ENCODE measurements around the gene CNDP2. TPM values are rescaled to one million over a fixed set of nuclear protein-coding genes. Genes with fewer than 3 reads are reported as not detected.

Gene CNDP2
- total RNA-seq, 2 experiments from 2014 or later: 147 to 148 TPM

DNA sequence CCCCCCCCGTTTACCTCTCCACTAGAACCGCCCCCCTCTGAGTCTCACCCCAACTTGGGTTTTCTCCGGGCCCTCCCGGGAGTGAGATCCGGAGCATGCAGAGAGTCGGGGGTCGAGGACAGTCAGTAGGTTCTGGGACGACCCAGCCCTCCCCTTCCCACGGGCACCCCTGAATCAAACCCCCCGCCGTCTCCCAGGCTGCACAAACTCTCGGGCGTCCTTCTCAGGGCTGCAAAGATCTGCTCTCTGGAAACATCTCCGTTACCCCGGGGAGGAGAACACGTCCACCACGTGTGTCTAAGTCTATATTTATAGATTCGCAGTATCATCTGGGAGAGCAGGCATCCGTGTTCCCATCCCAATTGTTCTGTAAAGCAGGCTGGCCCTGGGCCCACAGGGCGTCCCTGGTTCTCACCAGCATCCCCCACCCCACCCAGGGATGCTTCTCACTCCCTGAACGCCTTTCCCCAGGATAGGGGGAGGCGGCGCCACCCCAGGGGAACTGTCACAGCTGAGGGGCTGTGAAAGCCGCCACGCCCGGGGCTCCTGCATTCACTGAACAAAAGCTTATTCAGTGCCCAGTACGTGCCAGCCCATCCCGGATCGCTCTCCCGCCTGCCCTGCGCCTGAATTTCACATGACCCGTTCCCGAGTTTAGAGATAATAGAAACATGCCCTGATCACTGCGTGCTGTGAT lies 38.3 kb upstream of the CNDP2 start:
- Mint-ChIP-seq H3K4me1 (peaks cover 6% of the 10 kb centered on the region), H3K27ac (no peak overlapping the region), H3K9me3 (no peaks in the 10 kb centered on the region), H3K4me3 (peak overlapping the region; percentile 82), H3K36me3 (peaks cover 2% of the 10 kb centered on the region), H3K27me3 (peaks cover 65% of the 10 kb centered on the region)
- DNase-seq (no peak), ATAC-seq (ENCODE audit: low read depth) (no peak)
- POLR2A ChIA-PET: no interaction called here

DNA sequence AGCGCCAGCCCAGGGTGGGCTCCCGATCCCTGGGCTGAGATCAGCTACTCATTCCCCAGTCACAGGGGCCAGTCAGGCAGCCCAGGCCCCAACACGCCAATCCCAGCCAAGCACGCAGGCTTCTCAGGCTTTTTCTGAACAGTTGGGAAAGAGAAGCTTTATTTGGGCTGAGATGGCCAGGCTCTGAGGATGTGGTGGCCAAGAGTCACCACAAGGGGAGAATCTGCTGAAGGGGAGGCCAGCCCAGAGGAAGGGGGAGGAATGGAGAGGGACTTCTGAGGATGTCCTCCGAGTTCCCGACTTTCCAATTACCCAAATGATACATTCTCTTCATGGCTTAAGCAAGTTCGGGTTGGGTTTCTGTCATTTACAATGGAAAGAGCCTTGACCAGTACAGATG lies 36.3 kb upstream of the CNDP2 start:
- peaks cover 2% of the 10 kb centered on the region for H3K36me3 Mint-ChIP-seq
- H3K4me1 Mint-ChIP-seq: peaks cover 6% of the 10 kb centered on the region
- ATAC-seq (ENCODE audit: low read depth) (no peak), DNase-seq (no peak)
- H3K9me3 Mint-ChIP-seq: no peaks in the 10 kb centered on the region
- H3K27me3 Mint-ChIP-seq: peaks cover 53% of the 10 kb centered on the region
- no peak overlapping the region for H3K4me3 Mint-ChIP-seq
- POLR2A ChIA-PET: no interaction called here
- no peak overlapping the region for H3K27ac Mint-ChIP-seq

DNA sequence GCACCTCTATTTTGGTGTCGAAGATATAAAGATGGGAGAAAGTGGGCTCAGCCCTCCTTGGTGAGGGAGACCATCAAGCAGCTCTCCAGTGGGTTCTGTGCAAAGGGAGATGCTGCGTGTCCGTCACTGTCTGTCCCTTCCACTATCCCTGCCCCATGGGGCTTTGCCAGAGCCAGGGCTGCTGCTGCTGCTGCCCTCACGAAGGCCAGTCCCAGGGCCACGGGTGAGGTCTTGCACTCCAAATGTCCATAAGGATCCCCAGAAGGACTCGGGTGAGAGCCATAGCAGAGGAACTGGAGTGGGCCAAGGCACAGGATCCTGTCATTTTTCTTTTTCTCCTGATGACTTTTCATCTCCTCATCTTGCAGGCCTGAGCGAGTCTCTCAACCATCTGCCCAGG lies 35.3 kb upstream of the CNDP2 start:
- H3K4me3 Mint-ChIP-seq: no peak overlapping the region
- peaks cover 46% of the 10 kb centered on the region for H3K27me3 Mint-ChIP-seq
- H3K4me1 Mint-ChIP-seq: peaks cover 6% of the 10 kb centered on the region
- POLR2A ChIA-PET: no interaction called here
- peaks cover 2% of the 10 kb centered on the region for H3K36me3 Mint-ChIP-seq
- DNase-seq (no peak), ATAC-seq (ENCODE audit: low read depth) (no peak)
- no peaks in the 10 kb centered on the region for H3K9me3 Mint-ChIP-seq
- H3K27ac Mint-ChIP-seq: no peak overlapping the region

DNA sequence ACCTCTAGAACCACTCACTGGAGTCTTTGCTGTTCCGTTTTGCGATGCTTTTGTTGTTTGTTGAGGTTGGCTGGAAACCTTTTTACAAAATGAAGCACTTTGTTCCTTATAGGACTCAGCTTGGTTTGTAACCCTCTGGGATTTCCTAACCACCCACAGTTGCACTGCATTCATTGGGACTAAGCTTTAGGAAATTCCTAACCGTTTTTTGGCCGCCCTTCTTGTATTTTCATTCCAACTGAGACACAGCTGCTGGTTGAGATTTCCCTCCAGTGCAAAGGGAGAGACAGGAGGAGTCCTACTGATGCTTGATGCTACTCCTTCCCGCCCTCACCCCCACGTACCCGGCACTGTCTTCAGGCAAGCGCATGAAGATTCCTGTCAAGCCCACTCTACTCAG lies 32.9 kb upstream of the CNDP2 start:
- H3K9me3 Mint-ChIP-seq: no peaks in the 10 kb centered on the region
- no peak for ATAC-seq (ENCODE audit: low read depth)
- no peak overlapping the region for H3K27ac Mint-ChIP-seq
- peaks cover 27% of the 10 kb centered on the region for H3K27me3 Mint-ChIP-seq
- H3K36me3 Mint-ChIP-seq: no peaks in the 10 kb centered on the region
- no peak for DNase-seq
- H3K4me1 Mint-ChIP-seq: peaks cover 4% of the 10 kb centered on the region
- H3K4me3 Mint-ChIP-seq: no peak overlapping the region
- POLR2A ChIA-PET: interaction anchor here (0.7 kb wide), 1 partner anchor 91 kb away, joined by 3 read pairs; no protein-coding TSS in a partner anchor

DNA sequence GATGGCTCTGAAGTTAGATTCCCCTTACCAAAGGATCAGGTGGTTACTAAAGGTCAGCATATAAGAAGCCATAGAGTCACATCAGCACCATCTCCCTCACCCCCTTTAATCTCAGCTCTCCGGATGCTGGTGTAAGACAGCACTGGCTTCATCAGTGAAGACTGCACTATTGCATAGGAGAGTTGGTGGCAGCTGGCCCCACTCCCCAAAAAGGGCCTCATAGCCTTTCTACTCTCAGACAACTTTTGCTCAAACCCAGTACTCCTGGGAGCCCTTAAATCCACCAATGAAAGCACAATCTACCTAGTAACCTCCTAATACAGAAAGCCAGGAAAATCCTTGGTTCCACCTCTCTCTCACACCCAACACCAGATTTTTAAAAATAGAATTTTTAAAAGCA lies 32.2 kb upstream of the CNDP2 start:
- no peak overlapping the region for H3K27ac Mint-ChIP-seq

DNA sequence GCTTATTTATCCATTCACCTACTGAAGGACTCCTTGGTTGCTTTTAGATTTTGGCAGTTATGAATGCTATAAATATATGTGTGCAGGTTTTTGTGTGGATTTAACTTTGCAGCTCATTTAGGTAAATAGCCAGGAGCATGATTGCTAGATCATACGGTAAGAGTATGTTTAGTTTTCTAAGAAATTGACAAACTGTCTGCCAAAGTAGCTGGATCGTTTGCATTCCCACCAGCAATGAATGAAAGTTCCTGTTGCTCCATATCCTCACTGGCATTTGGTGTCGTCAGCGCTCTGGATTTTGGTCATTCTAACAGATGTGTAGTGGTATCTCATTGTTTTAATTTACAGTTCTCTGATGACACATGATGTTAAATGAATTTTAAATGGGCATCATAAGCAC lies 30.4 kb upstream of the CNDP2 start:
- Mint-ChIP-seq H3K4me3 (no peak overlapping the region), H3K27me3 (peaks cover 22% of the 10 kb centered on the region), H3K27ac (no peak overlapping the region), H3K4me1 (peaks cover 1% of the 10 kb centered on the region), H3K9me3 (peaks cover 6% of the 10 kb centered on the region), H3K36me3 (peaks cover 3% of the 10 kb centered on the region)
- POLR2A ChIA-PET: no interaction called here
- no peak for ATAC-seq (ENCODE audit: low read depth)
- no peak for DNase-seq

More for the DNA sequence above, 32.2 kb upstream of the CNDP2 start:
- H3K4me1 Mint-ChIP-seq: peaks cover 4% of the 10 kb centered on the region
- POLR2A ChIA-PET: no interaction called here
- ATAC-seq (ENCODE audit: low read depth) (no peak), DNase-seq (no peak)
- H3K36me3 Mint-ChIP-seq: no peaks in the 10 kb centered on the region
- peaks cover 24% of the 10 kb centered on the region for H3K27me3 Mint-ChIP-seq
- H3K9me3 Mint-ChIP-seq: no peaks in the 10 kb centered on the region
- no peak overlapping the region for H3K4me3 Mint-ChIP-seq

DNA sequence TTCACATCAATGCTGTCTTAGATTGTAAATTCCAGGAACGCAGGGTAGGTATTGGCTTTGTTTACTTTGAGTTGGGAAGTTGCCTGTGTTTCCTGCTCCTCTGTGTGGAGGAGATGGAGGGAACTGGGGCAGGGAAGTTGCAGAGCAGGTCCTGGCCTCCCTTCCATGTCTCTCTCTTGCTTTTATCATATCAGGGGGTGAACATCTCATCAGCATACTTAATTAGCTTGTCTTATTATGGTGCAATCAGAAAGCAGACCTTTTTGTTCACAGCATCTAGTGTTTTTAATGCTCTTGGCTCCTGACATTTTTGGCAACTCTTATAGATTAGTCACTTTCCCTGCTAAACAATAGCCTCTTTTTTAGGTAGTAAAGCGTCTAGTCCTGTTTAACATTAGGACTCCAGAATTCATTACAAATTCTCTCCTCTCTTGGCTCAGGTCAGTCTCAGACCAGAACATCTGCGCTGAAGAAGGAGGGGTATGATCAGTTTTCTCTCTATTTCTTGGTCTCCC lies 27.6 kb upstream of the CNDP2 start:
- H3K9me3 Mint-ChIP-seq: peaks cover 6% of the 10 kb centered on the region
- peaks cover 3% of the 10 kb centered on the region for H3K36me3 Mint-ChIP-seq
- no peak for ATAC-seq (ENCODE audit: low read depth)
- H3K4me1 Mint-ChIP-seq: no peaks in the 10 kb centered on the region
- no peak overlapping the region for H3K4me3 Mint-ChIP-seq
- H3K27ac Mint-ChIP-seq: no peak overlapping the region
- POLR2A ChIA-PET: no interaction called here
- DNase-seq: no peak
- H3K27me3 Mint-ChIP-seq: peaks cover 18% of the 10 kb centered on the region

DNA sequence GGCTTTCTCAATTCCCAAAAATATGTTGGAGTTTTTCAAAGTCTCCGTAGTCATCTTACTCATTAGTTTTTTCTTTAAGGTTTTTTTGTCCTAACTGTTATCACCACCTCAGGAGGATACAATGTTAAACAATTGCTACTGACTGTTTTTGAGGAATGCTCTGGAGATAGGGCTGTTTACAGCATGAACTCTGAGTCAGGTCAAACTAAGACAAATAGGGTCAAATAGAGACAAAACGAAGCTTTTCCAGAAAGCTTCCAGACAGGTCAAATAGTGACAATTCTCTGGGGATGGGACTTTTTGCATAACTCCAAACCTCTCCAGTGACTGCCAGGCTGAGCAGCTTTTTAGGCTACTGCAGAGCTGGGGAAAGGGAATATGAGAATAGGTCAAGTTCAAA lies 23.9 kb upstream of the CNDP2 start:
- peaks cover 18% of the 10 kb centered on the region for H3K27me3 Mint-ChIP-seq
- no peak overlapping the region for H3K27ac Mint-ChIP-seq
- POLR2A ChIA-PET: no interaction called here
- DNase-seq (no peak), ATAC-seq (ENCODE audit: low read depth) (no peak)
- H3K36me3 Mint-ChIP-seq: peaks cover 3% of the 10 kb centered on the region
- H3K9me3 Mint-ChIP-seq: peaks cover 6% of the 10 kb centered on the region
- H3K4me3 Mint-ChIP-seq: no peak overlapping the region
- no peaks in the 10 kb centered on the region for H3K4me1 Mint-ChIP-seq

DNA sequence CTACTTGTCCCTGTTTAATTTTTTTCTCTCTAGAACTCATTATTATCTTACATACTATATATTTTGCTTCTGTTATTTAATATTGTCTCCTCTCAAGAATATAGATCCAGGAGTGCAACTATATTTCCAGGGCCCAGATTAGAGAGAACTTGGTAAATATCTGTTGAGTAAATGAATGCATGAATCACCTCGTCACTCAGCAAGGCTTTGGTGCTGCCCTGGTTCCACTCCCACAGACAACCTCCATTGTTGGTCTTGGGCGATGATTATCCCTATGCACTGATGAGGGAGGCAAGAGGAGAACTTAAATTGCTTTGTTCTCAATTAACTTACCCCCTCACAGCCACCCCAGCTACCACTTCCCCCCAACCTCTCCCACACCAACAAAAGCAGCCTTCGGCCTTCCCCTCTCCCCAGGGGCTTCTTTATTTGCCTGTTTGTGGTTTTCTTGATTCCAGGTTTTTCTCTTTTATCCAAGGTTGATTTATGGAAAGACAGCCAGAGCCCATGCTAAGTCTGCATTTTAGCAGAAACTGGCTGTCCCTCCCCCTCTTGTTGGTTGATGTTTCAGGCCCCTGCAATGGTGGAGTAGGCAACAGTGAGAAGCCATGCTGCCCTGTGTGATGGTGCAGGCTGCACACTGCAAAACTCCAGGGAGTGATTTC lies 22.1 kb upstream of the CNDP2 start:
- Mint-ChIP-seq H3K9me3 (peaks cover 6% of the 10 kb centered on the region), H3K27ac (no peak overlapping the region), H3K4me1 (peaks cover 1% of the 10 kb centered on the region), H3K4me3 (no peak overlapping the region), H3K36me3 (peaks cover 3% of the 10 kb centered on the region), H3K27me3 (peaks cover 13% of the 10 kb centered on the region)
- DNase-seq (no peak), ATAC-seq (ENCODE audit: low read depth) (no peak)
- POLR2A ChIA-PET: no interaction called here

DNA sequence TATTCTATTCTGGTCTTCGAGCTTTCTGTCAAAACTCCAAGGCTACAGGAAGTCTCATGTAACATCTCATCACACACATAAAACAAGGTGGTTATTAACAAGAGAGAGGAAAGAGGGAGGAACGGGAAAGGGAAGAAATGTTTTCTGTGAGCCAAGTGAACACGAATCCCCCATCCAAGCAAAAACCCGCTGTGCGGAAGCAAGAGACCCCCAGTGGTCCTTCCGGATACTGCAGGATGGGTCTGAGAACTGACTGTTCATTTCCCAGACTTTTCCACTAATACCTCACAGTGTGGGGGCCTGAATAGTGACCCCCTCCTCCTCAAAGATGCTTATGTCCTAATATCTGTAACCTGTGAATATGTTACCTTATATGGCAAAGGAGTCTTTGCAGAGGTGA lies 20.0 kb upstream of the CNDP2 start:
- Mint-ChIP-seq H3K4me1 (peaks cover 1% of the 10 kb centered on the region), H3K27me3 (peaks cover 3% of the 10 kb centered on the region), H3K9me3 (no peaks in the 10 kb centered on the region), H3K27ac (no peak overlapping the region), H3K4me3 (no peak overlapping the region), H3K36me3 (no peaks in the 10 kb centered on the region)
- ATAC-seq (ENCODE audit: low read depth): no peak
- no peak for DNase-seq
- POLR2A ChIA-PET: no interaction called here

DNA sequence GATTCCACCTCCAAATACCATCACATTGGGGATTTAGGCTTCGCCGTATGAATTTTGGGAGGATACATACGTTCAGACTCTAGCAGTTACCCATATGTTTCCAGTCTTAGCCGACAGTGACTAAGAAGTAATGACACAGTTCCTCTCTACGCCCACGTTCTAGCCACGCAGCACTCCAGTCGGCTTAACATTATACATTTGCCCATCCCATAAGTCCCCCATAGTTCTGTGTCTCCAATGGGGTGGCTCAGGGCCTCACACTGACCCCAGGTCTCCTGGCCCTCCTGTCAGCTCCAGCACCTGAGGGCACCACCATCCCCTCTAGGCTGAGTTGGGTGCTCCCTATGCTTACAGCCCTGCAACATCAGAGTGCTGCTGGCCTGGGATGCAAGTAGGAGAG lies 18.4 kb upstream of the CNDP2 start:
- POLR2A ChIA-PET: no interaction called here
- peaks cover 3% of the 10 kb centered on the region for H3K27me3 Mint-ChIP-seq
- H3K27ac Mint-ChIP-seq: no peak overlapping the region
- H3K9me3 Mint-ChIP-seq: no peaks in the 10 kb centered on the region
- DNase-seq (no peak), ATAC-seq (ENCODE audit: low read depth) (no peak)
- H3K4me3 Mint-ChIP-seq: no peak overlapping the region
- H3K4me1 Mint-ChIP-seq: peaks cover 1% of the 10 kb centered on the region
- H3K36me3 Mint-ChIP-seq: no peaks in the 10 kb centered on the region

DNA sequence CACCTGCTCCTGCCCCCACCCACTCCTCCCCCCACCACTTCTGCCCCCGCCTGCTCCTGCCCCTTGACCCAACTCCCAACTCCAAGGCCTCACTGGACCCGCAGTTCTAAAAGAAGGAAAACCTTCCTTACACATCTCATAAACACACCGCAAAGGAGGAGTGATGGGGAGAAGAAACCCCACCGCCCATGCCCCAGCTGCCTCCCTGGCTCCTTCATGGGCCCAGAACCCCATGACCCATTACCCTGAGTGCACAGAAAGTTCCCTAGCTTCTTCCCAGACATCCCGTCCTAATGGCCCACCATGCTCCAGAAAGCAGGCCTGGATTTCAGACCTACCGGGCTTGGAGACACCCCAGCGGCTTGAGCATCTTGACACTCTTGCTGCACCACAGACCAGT lies 17.8 kb upstream of the CNDP2 start:
- POLR2A ChIA-PET: no interaction called here
- no peak for DNase-seq
- peaks cover 3% of the 10 kb centered on the region for H3K27me3 Mint-ChIP-seq
- ATAC-seq (ENCODE audit: low read depth): no peak
- H3K36me3 Mint-ChIP-seq: no peaks in the 10 kb centered on the region
- no peak overlapping the region for H3K27ac Mint-ChIP-seq
- no peaks in the 10 kb centered on the region for H3K9me3 Mint-ChIP-seq
- peaks cover 1% of the 10 kb centered on the region for H3K4me1 Mint-ChIP-seq
- no peak overlapping the region for H3K4me3 Mint-ChIP-seq

DNA sequence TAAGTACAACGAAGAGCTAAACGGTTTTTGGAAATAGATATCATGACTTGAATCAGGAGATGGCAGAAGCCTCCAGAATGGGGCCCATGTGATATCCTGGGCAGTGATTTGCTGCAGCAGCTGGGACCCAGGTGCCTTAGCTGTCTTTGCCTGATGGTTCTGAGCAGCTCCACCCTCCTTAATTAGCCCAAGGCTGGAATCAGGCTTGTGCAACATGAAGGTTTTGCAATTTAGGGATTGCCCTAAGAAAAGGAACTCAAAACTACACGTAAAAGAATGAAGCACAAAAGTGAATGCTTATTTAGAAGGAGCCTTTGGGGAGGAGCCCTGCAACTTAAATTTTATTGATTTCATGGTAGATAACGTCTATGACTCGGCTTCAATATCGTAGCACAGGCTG lies 17.3 kb upstream of the CNDP2 start:
- DNase-seq (no peak), ATAC-seq (ENCODE audit: low read depth) (no peak)
- Mint-ChIP-seq H3K27me3 (peaks cover 3% of the 10 kb centered on the region), H3K36me3 (no peaks in the 10 kb centered on the region), H3K4me3 (no peak overlapping the region), H3K9me3 (no peaks in the 10 kb centered on the region), H3K27ac (no peak overlapping the region), H3K4me1 (peaks cover 1% of the 10 kb centered on the region)
- POLR2A ChIA-PET: no interaction called here

DNA sequence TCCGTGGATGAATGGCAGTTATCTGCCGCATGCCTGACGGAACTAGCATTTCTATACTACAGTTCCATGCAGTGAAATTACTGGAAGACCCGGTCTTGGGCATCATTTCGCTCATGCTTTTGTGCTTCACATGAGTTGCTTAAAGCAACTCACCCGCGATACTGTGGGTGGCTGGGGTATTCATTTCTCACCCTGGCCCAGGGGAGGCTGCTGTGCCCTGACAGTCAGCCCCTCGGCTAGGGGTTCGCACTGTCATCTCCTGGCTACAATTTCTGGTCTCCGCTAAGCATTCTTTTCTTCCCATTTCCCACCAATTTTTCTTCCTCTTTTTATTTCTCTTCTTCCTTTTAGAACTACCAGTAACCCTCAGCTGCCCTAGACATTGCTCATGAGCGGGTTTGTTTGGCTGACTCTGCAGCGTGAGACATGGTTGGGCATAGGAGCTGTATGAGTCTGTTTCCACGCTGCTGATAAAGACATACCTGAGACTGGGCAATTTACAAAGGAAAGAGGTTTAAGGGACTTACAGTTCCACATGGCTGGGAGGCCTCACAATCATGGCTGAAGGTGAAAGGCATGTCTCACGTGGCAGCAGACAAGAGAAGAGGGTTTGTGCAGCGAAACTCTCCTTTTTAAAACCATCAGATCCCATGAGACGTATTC lies 16.5 kb upstream of the CNDP2 start:
- DNase-seq: no peak
- Mint-ChIP-seq H3K4me1 (peaks cover 6% of the 10 kb centered on the region), H3K27me3 (peaks cover 3% of the 10 kb centered on the region), H3K36me3 (no peaks in the 10 kb centered on the region), H3K9me3 (no peaks in the 10 kb centered on the region), H3K27ac (no peak overlapping the region), H3K4me3 (no peak overlapping the region)
- no peak for ATAC-seq (ENCODE audit: low read depth)
- POLR2A ChIA-PET: no interaction called here
